Inflammatory macrophage treated with lipopolysaccharide for 1 hour (primary cell): Measurements from ENCODE around the gene GALNT17.
"Not testable (repeated sequence)": the region's sequence is repeated elsewhere in the genome, so short reads cannot be mapped to it uniquely, and the experiment has no call there.

Source experiments
- DNase-seq, 2 donors: peaks; one replicate each; pipeline ENCODE4 v3.0.0-alpha.2; 2020 to 2022

Gene GALNT17

DNA sequence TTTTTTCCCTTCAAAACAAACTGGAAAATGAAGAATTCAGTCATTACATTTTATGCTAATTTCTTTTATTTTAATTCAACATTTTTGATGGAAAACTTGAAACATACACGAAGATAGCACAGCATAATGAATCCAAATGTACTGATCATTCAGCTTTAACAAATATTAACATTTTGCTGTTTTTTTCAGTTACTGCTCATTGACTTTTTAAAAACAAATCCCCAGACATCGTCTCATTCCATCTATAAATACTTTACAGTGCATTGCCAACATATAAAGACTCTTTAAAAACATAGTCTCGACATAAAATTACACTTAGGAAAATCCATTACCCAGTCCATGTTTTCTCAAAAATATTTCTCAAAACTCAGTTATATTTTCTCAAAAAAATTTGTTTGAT is 452.3 kb downstream of the GALNT17 start:
- DNase-seq = no peak

GRCh38 chr7:71591876-71592275 is 459.9 kb downstream of the GALNT17 start:
- no peak for DNase-seq

DNA sequence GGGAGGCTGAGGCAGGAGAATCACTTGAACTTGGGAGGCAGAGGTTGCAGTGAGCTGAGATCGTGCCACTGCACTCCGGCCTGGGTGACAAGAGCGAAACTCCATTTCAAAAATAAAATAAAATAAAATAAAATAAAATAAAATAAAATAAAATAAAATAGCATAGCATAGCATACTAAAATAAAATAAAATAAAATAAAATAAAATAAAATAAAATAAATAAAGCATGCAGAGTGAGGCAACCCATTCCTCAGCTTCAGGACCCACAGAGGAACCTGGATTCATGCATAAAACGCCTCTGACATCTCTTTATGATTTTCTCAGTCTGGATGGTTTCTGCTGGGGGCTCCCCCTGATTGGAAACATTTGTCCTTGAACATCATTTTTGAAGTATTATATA is 460.4 kb downstream of the GALNT17 start:
- not testable (repeated sequence) for DNase-seq

DNA sequence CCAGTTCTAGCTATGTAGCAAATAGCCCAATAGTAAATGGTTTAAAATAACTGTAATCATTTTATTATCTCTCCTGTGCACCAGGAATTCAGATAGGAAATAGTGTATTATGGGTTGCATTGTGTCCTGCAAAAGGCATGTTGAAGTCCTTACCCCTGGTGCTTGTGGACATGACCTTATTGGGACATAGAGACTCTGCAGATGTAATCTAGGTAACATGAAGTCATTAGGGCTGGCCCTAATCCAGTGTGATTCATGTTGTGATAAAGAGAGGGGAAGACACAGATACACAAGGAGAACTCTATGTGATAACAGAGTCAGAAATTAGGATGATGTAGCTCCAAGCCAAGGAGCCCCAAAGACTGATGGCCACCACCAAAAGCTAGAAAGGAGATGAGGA is 462.8 kb downstream of the GALNT17 start:
- DNase-seq = no peak

DNA sequence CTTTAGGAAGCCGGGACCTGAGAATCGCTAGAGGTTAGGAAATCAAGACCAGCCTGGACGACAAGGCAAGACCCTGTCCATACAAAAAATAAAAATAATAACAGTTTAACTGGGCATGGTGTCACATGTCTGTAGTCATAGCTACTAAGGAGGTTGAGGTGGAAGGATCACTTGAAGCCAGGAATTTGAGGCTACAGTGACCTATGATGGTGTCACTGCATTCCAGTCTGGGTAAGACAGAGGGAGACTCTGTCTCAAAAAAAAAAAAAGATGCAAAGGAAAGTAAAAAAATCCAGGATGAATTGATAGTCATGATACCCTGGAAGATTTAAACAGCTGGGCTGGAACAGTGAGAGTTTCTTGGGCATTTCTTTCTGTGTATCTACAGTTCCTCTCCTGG is 463.2 kb downstream of the GALNT17 start:
- no peak for DNase-seq

- no peak for DNase-seq
These were observed 466.6 kb downstream of the GALNT17 start for GRCh38 chr7:71598553-71598952.

DNA sequence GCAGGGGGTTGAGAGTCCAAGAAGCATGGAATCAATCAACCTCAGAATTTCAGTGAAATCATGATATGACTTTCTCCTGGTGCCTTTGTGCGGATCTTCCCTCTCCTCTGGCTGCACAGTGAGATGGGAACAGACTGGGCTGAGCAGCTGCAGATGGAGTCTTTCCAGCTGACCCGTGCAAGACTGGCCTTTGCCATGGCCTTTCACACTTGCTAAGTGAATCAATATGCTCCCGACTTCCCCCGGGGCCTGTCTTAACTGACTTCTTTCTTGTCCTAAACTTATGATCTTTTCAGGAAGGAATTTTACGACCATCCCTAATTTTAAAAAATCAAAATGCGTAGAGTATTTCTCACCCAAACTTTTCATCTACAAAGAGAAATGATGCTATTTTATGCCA is 469.9 kb downstream of the GALNT17 start:
- DNase-seq = no peak

DNA sequence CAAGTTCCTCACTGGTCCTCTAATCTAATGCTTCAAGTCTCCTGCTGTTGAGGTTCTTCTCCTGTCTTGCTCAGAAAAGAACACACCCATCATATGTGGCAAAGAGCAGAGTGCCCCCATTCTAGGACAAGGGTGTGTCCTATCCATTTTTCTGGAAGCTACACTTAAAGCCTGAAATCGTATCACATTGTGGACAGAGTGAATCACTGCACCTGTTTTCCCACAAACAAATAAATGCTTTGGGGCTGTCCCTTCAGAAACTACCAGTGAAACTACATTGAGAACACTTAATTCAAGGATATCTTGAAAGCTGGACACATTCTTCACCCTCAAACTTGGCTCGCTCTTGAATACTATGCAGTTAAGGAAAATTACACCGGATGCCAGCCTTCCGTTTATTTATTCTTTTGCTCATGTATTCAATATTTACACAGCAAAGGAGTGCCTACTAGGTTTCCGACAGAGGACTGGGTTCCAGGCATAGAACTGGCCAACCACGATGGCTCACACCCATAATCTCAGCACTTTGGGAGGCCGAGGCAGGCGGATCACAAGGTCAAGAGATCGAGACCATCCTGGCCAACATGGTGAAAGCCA is 473.0 kb downstream of the GALNT17 start:
- no peak for DNase-seq

- no peak for DNase-seq
These were observed 480.0 kb downstream of the GALNT17 start for GRCh38 chr7:71611986-71612385.

DNA sequence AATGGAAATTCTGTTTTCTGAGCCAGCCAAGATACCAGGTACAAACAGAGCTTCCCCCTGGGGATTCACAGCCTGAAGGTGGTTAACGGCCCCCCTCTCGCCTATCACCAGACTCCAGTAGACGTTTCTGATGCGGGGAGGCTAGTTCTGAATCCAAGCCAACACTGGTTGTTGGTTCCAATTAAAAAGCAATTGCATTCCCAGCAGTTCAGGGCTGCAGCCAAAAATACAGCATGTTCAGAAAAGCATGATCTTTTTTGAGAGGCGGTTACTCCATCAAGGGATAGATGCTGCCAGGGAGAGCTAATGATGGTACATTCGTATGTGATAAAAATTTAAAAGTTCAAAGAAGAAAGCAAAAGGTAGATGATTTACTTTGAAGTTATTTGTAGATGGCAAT is 481.0 kb downstream of the GALNT17 start:
- no peak for DNase-seq

- DNase-seq = no peak
These were observed 481.4 kb downstream of the GALNT17 start for GRCh38 chr7:71613313-71613712.

DNA sequence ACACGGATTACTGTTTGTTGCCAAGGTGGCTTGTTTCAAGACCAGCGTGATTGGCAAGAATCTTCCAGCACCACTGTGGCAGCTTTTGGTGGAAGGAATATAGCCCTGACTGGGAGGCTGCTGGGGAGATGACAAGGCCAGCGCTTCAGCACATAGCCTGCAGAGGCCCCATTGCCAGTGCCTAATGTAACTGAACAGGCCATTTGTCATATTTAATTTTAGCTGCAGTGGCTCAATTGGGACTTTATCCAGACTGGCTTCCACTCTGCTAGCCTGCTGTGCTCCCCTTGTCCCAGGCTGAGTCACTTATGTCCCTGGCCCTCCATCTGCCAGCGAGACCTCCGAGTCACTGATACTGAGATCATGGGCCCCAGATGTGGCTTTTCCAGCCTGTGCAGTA is 483.1 kb downstream of the GALNT17 start:
- no peak for DNase-seq

GRCh38 chr7:71616217-71616616 is 484.3 kb downstream of the GALNT17 start:
- no peak for DNase-seq

- DNase-seq = no peak
These were observed 486.3 kb downstream of the GALNT17 start for GRCh38 chr7:71618278-71618677.

DNA sequence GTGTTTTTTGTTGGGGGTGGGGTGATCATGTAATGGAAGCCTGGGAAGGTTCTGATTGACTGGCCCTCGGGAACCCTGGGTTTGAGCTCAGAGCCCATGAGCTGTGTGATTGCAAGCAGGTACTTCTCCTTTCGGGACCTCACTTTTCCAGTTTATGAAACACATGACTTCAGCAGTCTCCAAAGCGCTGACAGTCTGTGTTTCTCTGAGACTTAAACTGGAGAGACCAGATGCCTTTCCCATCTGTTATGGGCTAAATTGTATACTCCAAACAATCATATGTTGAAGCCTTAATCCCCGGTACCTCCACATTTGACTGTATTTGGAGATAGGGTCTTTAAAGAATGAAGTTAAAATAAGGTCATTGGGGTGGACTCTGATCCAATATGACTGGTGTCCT is 493.6 kb downstream of the GALNT17 start:
- no peak for DNase-seq

GRCh38 chr7:71626206-71626605 is 494.3 kb downstream of the GALNT17 start:
- DNase-seq = no peak

DNA sequence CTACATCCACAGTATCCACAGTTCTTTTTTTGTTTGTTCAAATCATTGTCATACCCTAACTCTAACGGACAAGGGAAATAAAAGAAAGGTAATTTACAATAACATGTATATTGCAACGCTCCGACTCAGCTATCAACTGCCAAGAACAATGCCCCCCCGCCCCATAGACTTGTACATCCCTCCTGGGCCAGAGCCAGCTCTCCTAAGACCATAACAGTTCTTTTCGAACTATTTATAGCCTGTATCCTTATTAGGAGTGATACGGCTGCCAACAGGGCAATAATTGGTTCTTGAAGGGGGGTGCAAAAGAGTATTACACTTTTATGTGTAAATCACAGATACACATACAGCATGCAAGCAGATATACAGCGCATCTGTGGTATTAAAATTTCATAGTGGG is 495.7 kb downstream of the GALNT17 start:
- no peak for DNase-seq

DNA sequence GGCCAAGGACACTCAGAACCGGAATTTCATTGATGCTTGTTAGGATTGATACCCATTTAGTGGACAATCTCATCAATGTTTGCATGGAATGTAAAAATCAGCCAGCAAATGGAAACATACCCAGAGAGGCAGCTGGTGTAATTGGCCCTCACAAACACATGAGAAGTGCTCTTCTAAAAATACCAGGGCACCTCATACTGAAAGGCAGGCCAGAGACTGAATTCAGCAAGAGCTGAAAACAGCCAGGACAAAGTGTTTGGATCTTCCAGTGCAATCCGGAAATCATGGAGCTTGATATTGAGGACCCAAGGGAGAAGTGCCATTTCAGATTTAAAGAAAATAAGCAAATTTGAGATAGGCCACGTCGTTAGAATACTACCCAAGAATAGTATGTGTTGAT is 498.6 kb downstream of the GALNT17 start:
- no peak for DNase-seq

DNA sequence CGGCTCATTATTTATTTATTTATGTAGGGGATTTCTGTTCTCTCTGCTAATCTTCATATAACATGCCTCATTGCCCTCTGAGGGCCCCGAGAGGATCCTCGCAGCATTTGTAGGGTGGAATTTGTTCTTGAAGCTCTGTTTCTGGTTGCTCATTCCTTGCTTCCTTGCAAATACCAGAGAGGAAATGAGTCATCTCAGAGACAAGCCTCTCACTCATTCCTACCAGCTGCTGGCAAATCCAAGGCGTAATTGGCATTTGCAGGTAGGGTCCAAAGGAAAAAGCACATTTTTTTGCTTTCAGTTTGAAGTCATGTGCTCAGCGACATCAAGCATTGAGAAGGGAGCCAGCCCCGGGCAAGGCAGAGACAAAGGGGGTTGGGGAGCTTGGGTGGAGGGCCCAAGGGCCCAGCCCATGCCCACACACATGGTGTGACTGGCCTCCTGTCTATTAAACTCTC is 501.6 kb downstream of the GALNT17 start:
- DNase-seq = no peak

DNA sequence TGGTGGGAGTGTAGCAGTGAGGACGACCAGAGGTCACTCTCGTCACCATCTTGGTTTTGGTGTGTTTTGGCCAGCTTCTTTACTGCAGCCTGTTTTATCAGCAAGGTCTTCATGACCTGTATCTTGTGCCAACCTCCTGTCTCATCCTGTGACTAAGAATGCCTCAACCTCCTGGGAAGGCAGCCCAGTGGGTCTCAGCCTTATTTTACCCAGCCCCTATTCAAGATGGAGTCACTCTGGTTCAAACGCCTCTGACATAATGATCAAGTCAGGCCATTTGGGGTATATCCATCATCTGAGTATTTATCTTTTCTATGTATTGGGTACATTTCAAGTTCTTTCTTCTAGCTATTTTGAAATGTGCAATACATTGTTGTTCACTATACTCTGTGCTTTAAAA is 503.9 kb downstream of the GALNT17 start:
- DNase-seq = not testable (repeated sequence)

DNA sequence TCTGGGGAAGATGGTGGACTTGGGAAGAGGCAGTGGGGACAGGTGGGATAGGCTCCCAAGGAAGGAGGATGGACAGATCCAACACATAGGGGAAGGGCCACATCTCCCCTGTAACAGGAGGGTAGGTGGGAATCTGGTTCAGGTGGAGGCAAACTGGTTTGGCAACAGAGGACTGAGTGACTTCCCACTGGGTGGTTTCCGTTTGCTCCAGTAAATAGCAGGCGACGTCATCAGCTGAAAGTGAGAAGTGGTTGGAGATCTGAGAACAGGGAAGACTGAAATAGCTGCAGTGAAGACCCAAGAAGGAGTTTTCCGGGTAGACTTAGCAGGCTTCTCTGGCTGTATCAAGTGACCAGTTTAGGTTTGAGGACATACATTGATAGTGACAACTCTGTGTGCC is 504.4 kb downstream of the GALNT17 start:
- peak in 1 of 2 donors; percentile 1 for DNase-seq

DNA sequence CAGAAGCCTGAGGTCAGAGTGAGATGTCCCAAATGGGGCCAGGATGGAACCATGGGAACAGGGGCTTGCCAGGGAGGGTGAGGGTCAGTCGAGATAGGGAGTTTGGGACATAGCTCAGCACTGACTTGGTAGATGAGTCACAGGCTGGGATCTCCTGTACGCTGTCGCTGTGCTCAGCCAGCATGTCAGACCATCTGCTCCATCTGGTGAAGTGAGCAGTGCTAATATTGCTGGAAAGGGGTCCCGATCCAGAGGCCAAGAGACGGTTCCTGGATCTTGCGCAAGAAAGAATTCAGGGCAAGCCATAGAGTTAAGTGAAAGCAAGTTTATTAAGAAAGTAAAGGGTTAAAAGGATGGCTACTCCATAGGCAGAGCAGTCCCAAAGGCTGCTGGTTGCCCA is 505.6 kb downstream of the GALNT17 start:
- DNase-seq = no peak

- no peak for DNase-seq
These were observed 506.2 kb downstream of the GALNT17 start for GRCh38 chr7:71638108-71638507.

GRCh38 chr7:71639382-71640085 is 507.6 kb downstream of the GALNT17 start:
- no peak for DNase-seq

DNA sequence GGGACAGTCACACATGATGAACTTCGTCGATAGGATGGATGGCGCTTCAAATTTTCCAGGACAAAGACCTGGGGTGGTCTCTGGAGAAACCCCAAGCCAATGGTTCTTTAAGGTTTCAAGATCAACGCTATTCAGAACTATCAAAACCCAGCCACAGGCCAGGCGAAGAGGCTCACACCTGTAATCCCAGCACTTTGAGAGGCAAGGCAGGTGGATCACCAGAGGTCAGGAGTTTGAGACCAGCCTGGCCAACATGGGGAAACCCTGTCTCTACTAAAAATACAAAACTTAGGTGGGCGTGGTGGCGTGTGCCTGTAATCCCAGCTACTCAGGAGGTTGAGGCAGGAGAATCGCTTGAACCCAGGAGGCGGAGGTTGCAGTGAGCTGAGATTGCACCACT is 511.1 kb downstream of the GALNT17 start:
- not testable (repeated sequence) for DNase-seq
